GM18517 (cell line): ENCODE measurements around the gene FKBP15.
"Not testable (repeated sequence)": the region's sequence is repeated elsewhere in the genome, so short reads cannot be mapped to it uniquely, and the experiment has no call there.

ENCODE experiments used
- ATAC-seq: cut with Tn5 transposase; IDR thresholded peaks from one replicate; pipeline ENCODE4 v1.9.1; 2021; ENCODE audit warnings: mild to moderate bottlenecking, moderate library complexity; ENCODE audit not compliant: unreplicated experiment

Gene FKBP15

GRCh38 chr9:113221003-113221799 is at the start of gene FKBP15, which contains the start of gene SLC31A1:
FKBP15 (minus strand) TSS chr9:113221277; CDS start chr9:113221243, 34 bp downstream.
SLC31A1 (plus strand) TSS chr9:113221544; CDS start chr9:113256149, 34,605 bp downstream.
- peak; percentile 73 for ATAC-seq

DNA sequence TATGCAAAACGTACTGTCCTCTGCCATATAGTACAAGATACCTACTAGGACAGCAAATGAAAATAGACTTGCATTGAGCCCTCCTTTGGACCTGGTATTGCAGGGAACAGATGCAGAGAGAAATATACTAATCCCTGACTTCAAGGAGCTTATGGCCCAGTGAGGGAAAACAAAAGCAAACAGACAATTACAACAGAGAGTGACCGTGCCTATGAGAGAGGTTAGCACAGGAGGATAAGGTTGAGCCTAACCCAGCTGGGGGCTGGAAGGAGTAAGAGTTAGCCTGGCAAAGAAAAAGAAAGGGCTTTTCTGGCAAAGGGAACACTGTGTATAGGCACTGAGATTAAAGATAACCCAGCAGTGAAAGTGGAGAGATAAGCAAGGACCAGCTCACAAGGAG is 48.8 kb upstream of the FKBP15 start:
- no peak for ATAC-seq

GRCh38 chr9:113269355-113269754 is 48.3 kb upstream of the FKBP15 start:
- ATAC-seq = no peak

GRCh38 chr9:113267911-113268566 is 47.0 kb upstream of the FKBP15 start:
- ATAC-seq = no peak

GRCh38 chr9:113266174-113266573 is 45.1 kb upstream of the FKBP15 start:
- ATAC-seq = no peak

GRCh38 chr9:113261917-113262671 is 41.0 kb upstream of the FKBP15 start:
- ATAC-seq = no peak

- no peak for ATAC-seq
Observed at GRCh38 chr9:113258282-113258681, 37.2 kb upstream of the FKBP15 start.

DNA sequence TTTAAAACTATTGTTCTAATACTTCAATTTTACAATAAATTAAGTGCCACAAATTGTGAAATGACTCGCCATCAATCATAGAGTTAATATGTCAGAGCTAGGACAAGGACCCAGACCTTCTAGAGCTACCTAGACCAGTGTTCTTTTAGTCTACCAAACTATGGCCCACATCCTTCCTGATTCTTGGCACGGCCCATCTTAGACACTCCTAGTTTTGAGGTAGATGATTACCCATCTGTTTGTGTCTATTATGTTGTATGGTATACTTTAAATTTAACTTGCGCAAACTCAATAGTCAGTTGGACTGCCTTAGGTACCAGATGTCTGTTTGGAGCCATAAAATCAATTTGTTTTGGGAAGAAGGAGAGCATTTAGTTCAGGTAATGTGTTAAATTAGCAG is 36.8 kb upstream of the FKBP15 start:
- no peak for ATAC-seq

DNA sequence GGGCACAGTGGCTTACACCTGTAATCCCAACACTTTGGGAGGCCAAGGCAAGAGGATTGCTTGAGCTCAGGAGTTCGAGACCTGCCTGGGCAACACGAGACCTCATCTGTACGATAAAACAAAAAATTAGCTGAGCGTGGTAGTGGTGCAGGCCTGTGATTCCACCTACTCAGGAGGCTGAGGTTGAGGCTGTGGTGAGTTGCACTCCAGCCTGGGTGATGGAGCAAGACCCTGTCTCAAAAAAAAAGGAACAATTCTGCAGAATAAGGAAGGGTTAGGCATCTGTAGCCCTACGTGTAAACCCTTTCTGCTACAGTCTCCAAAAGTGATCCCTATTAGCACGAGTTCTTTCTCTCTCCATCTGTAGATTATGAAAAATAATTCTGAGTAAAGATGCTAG is 34.4 kb upstream of the FKBP15 start:
- no peak for ATAC-seq

GRCh38 chr9:113254991-113255390 is 33.9 kb upstream of the FKBP15 start:
- no peak for ATAC-seq

DNA sequence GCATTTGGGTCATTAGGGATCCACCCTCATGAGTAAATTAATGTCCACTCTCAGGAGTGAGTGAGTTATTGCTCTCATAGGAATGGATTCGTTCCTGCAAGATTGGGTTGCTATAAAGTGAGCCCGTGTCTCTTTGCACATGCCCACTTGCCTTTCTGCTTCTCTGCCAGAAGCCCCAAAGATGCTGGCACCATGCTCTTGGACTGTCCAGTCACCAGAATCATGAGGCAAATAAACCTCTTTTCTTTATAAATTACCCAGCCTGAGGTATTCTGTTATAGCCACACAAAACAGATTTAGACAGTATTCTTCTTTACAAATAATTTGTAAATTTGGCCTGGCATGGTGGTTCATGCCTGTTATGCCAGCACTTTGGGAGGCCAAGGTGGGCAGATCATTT is 29.7 kb upstream of the FKBP15 start:
- no peak for ATAC-seq

DNA sequence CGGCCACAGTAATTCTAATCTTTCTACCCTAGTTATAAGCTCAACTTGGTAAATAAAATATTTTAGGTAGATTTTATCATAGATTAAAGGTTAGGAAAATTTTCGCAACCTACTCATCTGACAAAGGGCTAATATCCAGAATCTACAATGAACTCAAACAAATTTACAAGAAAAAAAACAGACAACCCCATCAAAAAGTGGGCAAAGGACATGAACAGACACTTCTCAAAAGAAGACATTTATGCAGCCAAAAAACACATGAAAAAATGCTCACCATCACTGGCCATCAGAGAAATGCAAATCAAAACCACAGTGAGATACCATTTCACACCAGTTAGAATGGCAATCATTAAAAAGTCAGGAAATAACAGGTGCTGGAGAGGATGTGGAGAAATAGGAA is 28.6 kb upstream of the FKBP15 start:
- not testable (repeated sequence) for ATAC-seq

- ATAC-seq = no peak
Observed at GRCh38 chr9:113247640-113248039, 26.6 kb upstream of the FKBP15 start.

DNA sequence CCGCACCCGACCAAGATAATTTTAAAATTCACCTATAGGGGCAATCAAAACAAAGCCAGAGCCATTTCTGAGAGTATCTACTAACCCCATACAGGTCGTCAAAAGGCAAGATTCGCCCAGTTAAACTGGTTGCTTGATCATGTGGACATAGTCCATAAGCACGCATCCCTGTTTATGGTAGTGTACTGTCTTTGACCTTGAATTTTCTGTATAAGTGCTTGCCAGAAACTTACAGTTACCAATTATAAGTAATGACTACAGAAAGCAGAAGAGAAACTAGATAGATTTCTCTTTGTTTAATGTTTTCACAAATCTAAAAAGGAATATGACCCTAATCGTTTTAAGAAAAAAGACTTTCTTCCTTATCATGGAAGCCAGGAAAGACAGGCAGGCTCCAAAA is 25.9 kb upstream of the FKBP15 start:
- ATAC-seq = no peak

- ATAC-seq = no peak
Observed at GRCh38 chr9:113245894-113246293, 24.8 kb upstream of the FKBP15 start.

GRCh38 chr9:113244556-113244955 is 23.5 kb upstream of the FKBP15 start:
- ATAC-seq = no peak

GRCh38 chr9:113241161-113241560 is 20.1 kb upstream of the FKBP15 start:
- ATAC-seq = no peak

- ATAC-seq = no peak
Observed at GRCh38 chr9:113238859-113239232, 17.8 kb upstream of the FKBP15 start.

DNA sequence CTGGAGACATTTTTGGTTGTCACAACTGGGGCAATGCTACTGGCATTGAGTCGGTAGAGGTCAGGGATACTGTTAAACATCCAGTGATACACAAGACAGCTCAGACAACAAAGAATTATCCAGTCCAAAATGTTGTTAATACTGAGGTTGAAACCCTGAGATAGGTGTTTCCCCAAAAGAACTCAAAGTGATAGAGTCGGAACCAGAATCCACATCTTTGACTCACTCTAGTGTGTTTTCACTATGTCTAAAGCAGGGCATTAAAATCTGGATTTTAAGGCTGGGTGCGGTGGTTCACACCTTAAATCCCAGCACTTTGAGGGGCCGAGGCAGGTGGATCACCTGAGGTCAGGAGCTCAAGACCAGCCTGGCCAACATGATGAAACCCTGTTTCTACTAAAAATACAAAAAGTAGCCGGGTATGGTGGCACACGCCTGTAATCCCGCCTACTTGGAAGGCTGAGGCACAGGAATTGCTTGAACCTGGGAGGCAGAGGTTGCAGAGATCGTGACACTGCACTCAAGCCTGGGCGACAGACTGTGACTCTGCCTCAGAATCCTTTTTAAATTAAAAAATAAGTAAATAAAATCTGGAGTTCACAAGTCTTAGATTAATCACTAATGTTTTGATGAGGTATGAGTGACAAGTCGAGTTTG is 17.3 kb upstream of the FKBP15 start:
- no peak for ATAC-seq

GRCh38 chr9:113237026-113237425 is 15.9 kb upstream of the FKBP15 start:
- ATAC-seq = no peak

GRCh38 chr9:113235701-113236255 is 14.7 kb upstream of the FKBP15 start:
- not testable (repeated sequence) for ATAC-seq
